Measurements from ENCODE around the gene OPN1SW. TPM values are rescaled to one million over a fixed set of nuclear protein-coding genes. Genes with fewer than 3 reads are reported as not detected.

The OPN1SW gene
- total and polyA plus RNA-seq, 9 of the 15 experiments (the other 6 are each of a cell fraction or from before 2014, with no cell fraction given), result 0.84 to 1.0 TPM; not detected in 7

DNA sequence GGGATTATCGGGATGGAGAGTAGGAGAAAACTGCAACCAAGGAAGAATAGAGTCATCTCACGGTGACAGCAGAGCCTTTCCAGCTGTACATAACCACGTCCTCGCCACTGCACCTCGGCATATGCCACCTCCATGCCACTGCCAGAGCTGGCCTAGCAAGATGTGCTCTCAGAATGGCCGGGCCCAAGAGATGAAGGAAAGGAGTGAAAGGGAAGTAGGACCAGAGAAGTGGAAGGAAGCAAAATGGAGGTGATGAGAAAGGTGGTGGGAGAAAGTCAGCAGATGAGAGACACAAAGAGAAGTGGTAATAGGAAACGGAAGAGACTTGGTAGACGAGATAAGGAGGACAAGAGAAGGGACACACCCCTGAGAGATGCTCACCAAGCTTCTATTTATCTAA, 44.4 kb downstream of the OPN1SW start (continued):
- TF ChIP-seq, protein P1, sequence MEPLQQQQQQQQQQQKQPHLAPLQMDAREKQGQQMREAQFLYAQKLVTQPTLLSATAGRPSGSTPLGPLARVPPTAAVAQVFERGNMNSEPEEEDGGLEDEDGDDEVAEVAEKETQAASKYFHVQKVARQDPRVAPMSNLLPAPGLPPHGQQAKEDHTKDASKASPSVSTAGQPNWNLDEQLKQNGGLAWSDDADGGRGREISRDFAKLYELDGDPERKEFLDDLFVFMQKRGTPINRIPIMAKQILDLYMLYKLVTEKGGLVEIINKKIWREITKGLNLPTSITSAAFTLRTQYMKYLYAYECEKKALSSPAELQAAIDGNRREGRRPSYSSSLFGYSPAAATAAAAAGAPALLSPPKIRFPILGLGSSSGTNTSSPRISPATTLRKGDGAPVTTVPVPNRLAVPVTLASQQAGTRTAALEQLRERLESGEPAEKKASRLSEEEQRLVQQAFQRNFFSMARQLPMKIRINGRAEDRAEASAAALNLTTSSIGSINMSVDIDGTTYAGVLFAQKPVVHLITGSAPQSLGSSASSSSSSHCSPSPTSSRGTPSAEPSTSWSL (CRISPR knock-in tag; IDR thresholded peaks at IDR 0.05; ENCODE audit: borderline replicate concordance), result no peak
- TF ChIP-seq, protein P2, sequence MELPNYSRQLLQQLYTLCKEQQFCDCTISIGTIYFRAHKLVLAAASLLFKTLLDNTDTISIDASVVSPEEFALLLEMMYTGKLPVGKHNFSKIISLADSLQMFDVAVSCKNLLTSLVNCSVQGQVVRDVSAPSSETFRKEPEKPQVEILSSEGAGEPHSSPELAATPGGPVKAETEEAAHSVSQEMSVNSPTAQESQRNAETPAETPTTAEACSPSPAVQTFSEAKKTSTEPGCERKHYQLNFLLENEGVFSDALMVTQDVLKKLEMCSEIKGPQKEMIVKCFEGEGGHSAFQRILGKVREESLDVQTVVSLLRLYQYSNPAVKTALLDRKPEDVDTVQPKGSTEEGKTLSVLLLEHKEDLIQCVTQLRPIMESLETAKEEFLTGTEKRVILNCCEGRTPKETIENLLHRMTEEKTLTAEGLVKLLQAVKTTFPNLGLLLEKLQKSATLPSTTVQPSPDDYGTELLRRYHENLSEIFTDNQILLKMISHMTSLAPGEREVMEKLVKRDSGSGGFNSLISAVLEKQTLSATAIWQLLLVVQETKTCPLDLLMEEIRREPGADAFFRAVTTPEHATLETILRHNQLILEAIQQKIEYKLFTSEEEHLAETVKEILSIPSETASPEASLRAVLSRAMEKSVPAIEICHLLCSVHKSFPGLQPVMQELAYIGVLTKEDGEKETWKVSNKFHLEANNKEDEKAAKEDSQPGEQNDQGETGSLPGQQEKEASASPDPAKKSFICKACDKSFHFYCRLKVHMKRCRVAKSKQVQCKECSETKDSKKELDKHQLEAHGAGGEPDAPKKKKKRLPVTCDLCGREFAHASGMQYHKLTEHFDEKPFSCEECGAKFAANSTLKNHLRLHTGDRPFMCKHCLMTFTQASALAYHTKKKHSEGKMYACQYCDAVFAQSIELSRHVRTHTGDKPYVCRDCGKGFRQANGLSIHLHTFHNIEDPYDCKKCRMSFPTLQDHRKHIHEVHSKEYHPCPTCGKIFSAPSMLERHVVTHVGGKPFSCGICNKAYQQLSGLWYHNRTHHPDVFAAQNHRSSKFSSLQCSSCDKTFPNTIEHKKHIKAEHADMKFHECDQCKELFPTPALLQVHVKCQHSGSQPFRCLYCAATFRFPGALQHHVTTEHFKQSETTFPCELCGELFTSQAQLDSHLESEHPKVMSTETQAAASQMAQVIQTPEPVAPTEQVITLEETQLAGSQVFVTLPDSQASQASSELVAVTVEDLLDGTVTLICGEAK (IDR thresholded peaks at IDR 0.05), result peak; percentile 50; the same call in 1 of the 2 replicates
- TF ChIP-seq, protein P2 (CRISPR knock-in tag; IDR thresholded peaks at IDR 0.05), result no peak
- TF ChIP-seq, protein P3, sequence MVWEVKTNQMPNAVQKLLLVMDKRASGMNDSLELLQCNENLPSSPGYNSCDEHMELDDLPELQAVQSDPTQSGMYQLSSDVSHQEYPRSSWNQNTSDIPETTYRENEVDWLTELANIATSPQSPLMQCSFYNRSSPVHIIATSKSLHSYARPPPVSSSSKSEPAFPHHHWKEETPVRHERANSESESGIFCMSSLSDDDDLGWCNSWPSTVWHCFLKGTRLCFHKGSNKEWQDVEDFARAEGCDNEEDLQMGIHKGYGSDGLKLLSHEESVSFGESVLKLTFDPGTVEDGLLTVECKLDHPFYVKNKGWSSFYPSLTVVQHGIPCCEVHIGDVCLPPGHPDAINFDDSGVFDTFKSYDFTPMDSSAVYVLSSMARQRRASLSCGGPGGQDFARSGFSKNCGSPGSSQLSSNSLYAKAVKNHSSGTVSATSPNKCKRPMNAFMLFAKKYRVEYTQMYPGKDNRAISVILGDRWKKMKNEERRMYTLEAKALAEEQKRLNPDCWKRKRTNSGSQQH (CRISPR knock-in tag; IDR thresholded peaks at IDR 0.05), result 0 out of 2 replicates have a peak, but pooled peaks have one; percentile 63
- 0 out of 2 replicates have a peak, but pooled peaks have one; percentile 20 for TF ChIP-seq DMBX1 (CRISPR knock-in tag; IDR thresholded peaks at IDR 0.05; ENCODE audit: borderline replicate concordance)

Data from K562 (cell line).